ENCODE measurements around the gene POLR2A. TPM values are rescaled to one million over a fixed set of nuclear protein-coding genes. Genes with fewer than 3 reads are reported as not detected.

Gene POLR2A
- total RNA-seq, 4 donors from 2014 or later, result 59.3 to 94.9 (median 78.2) TPM

- Histone ChIP-seq H3K4me3 (peak overlapping the region; percentile 38 to 80 (median 60)), H3K36me3 (no peaks in the 10 kb centered on the region), H3K4me1 (peaks cover 53 to 68% (median 54%) of the 10 kb centered on the region in 3 donors), H3K27me3 (peaks cover 0 to 60% (median 5%) of the 10 kb centered on the region in 4 donors), H3K9me3 (no peaks in the 10 kb centered on the region), H3K27ac (peak overlapping the region; percentile 92 to 94 (median 94))
- DNase-seq, result no peak
- TF ChIP-seq POLR2A (IDR thresholded peaks at IDR 0.05) (peak in 1 of 4 donors; percentile 45), CTCF (IDR thresholded peaks at IDR 0.05) (no peak)
- 22 to 25% methylated on average over 13 to 14 of the region's 48 CpGs for WGBS, 2 donors
- intact Hi-C loops (cut with DNase I), result loop anchor here (5.0 kb wide), 1 partner anchor 81 kb away; the partner anchor contains the start of gene TMEM95
These were observed 46.1 kb upstream of the POLR2A start for GRCh38 chr17:7437950-7438614.

GRCh38 chr17:7438656-7439460, 45.3 kb upstream of the POLR2A start:
- no peaks in the 10 kb centered on the region for H3K9me3 ChIP-seq
- H3K4me1 ChIP-seq, result peaks cover 53 to 75% (median 58%) of the 10 kb centered on the region in 3 donors
- no peaks in the 10 kb centered on the region for H3K36me3 ChIP-seq
- H3K4me3 ChIP-seq, result peak overlapping the region; percentile 38 to 80 (median 60)
- intact Hi-C loops (cut with DNase I), result loop anchor here (5.0 kb wide), 1 partner anchor 82 kb away; the partner anchor contains the start of gene TMEM95
- TF ChIP-seq CTCF (IDR thresholded peaks at IDR 0.05) (no peak), POLR2A (IDR thresholded peaks at IDR 0.05) (no peak)
- 38% methylated on average over 11 of the region's 11 CpGs for WGBS, 2 donors
- H3K27ac ChIP-seq, result peak overlapping the region; percentile 92 to 94 (median 94)
- peaks cover 0 to 60% (median 5%) of the 10 kb centered on the region in 4 donors for H3K27me3 ChIP-seq
- DNase-seq, result no peak

GRCh38 chr17:7439462-7440112, 44.6 kb upstream of the POLR2A start, which contains the start of gene FGF11:
TSS of gene FGF11 (plus strand) at chr17:7439512. CDS start at chr17:7439621, 109 bp downstream.
- peaks cover 0 to 59% (median 5%) of the 10 kb centered on the region in 4 donors for H3K27me3 ChIP-seq
- DNase-seq, result no peak
- peak within 1 kb of the TSS; percentile 38 to 80 (median 60) for H3K4me3 ChIP-seq
- WGBS, 2 donors, result 2 to 3% methylated on average over 7 to 10 of the region's 50 CpGs
- no peaks in the 10 kb centered on the region for H3K9me3 ChIP-seq
- TF ChIP-seq CTCF (IDR thresholded peaks at IDR 0.05), result no peak
- TF ChIP-seq POLR2A (IDR thresholded peaks at IDR 0.05), result no peak
- peak within 1 kb of the TSS; percentile 92 to 94 (median 94) for H3K27ac ChIP-seq
- H3K4me1 ChIP-seq, result peaks cover 53 to 80% (median 65%) of the 10 kb centered on the region in 3 donors
- intact Hi-C loops (cut with DNase I), result loop anchor here (5.0 kb wide), 2 partner anchors 38 to 82 kb away; partner anchors contain the start of genes TMEM95 and ZBTB4
- H3K36me3 ChIP-seq, result no peaks in the 10 kb centered on the region

GRCh38 chr17:7440113-7440833, 43.9 kb upstream of the POLR2A start:
- H3K4me3 ChIP-seq, result peak overlapping the region; percentile 30 to 80 (median 60)
- H3K27me3 ChIP-seq, result peaks cover 0 to 61% (median 5%) of the 10 kb centered on the region in 4 donors
- intact Hi-C loops (cut with DNase I), result loop anchor here (5.0 kb wide), 1 partner anchor 37 kb away; the partner anchor contains the start of gene ZBTB4
- H3K27ac ChIP-seq, result peak overlapping the region in 3 of 4 donors; percentile 7 to 93 (median 39)
- DNase-seq, result no peak
- peaks cover 57 to 82% (median 68%) of the 10 kb centered on the region in 3 donors for H3K4me1 ChIP-seq
- H3K9me3 ChIP-seq, result no peaks in the 10 kb centered on the region
- H3K36me3 ChIP-seq, result no peaks in the 10 kb centered on the region
- 7 to 13% methylated on average over 3 to 13 of the region's 46 CpGs for WGBS, 2 donors
- no peak for TF ChIP-seq CTCF (IDR thresholded peaks at IDR 0.05)
- TF ChIP-seq POLR2A (IDR thresholded peaks at IDR 0.05), result no peak

Data from esophagus squamous epithelium (tissue), 5 donors.